HG02763 (cell line): ENCODE results near the gene SPAG17.

Experiments
- ATAC-seq: cut with Tn5 transposase; IDR thresholded peaks from one replicate; pipeline ENCODE4 v1.9.1; 2021; ENCODE audit warnings: mild to moderate bottlenecking, moderate library complexity; ENCODE audit not compliant: unreplicated experiment

Gene SPAG17

GRCh38 chr1:118169016-118169415, 16.0 kb downstream of the SPAG17 start:
- ATAC-seq: no peak

- ATAC-seq: no peak
Observed at GRCh38 chr1:118160806-118161205, 24.2 kb downstream of the SPAG17 start.

GRCh38 chr1:118159569-118159968, 25.5 kb downstream of the SPAG17 start:
- no peak for ATAC-seq

- ATAC-seq: no peak
Observed at GRCh38 chr1:118158924-118159323, 26.1 kb downstream of the SPAG17 start.

GRCh38 chr1:118157506-118157905, 27.5 kb downstream of the SPAG17 start:
- ATAC-seq: no peak

GRCh38 chr1:118155106-118155505, 29.9 kb downstream of the SPAG17 start:
- ATAC-seq: no peak

- ATAC-seq: no peak
Observed at GRCh38 chr1:118154220-118154619, 30.8 kb downstream of the SPAG17 start.

- no peak for ATAC-seq
Observed at GRCh38 chr1:118151312-118151937, 33.6 kb downstream of the SPAG17 start.

- no peak for ATAC-seq
Observed at GRCh38 chr1:118149799-118150198, 35.2 kb downstream of the SPAG17 start.

GRCh38 chr1:118148034-118148433, 37.0 kb downstream of the SPAG17 start:
- no peak for ATAC-seq

- ATAC-seq: no peak
Observed at GRCh38 chr1:118147522-118147921, 37.5 kb downstream of the SPAG17 start.

- ATAC-seq: no peak
Observed at GRCh38 chr1:118145721-118146120, 39.3 kb downstream of the SPAG17 start.

- ATAC-seq: no peak
Observed at GRCh38 chr1:118144684-118145083, 40.3 kb downstream of the SPAG17 start.

GRCh38 chr1:118143831-118144230, 41.2 kb downstream of the SPAG17 start:
- ATAC-seq: no peak

GRCh38 chr1:118143121-118143520, 41.9 kb downstream of the SPAG17 start:
- ATAC-seq: no peak

GRCh38 chr1:118142546-118142945, 42.5 kb downstream of the SPAG17 start:
- no peak for ATAC-seq

GRCh38 chr1:118137900-118138299, 47.1 kb downstream of the SPAG17 start:
- ATAC-seq: no peak

GRCh38 chr1:118136187-118136941, 48.7 kb downstream of the SPAG17 start:
- ATAC-seq: peak; percentile 99

- no peak for ATAC-seq
Observed at GRCh38 chr1:118132000-118132399, 53.0 kb downstream of the SPAG17 start.

- no peak for ATAC-seq
Observed at GRCh38 chr1:118128761-118129160, 56.3 kb downstream of the SPAG17 start.

GRCh38 chr1:118124064-118124463, 61.0 kb downstream of the SPAG17 start:
- ATAC-seq: no peak

GRCh38 chr1:118123116-118123839, 61.8 kb downstream of the SPAG17 start:
- no peak for ATAC-seq
